Measurements from ENCODE around the gene DCAF11. TPM values are rescaled to one million over a fixed set of nuclear protein-coding genes. Genes with fewer than 3 reads are reported as not detected.

Gene DCAF11
- polyA plus RNA-seq, 1 experiment = 29.7 TPM

GRCh38 chr14:24141097-24141880 is 26.7 kb downstream of the DCAF11 start, which contains the start of gene EMC9:
Gene EMC9, minus strand, starts transcription at chr14:24141591. Its CDS starts 287 bp downstream, at chr14:24141304.
- TF ChIP-seq, protein P1, sequence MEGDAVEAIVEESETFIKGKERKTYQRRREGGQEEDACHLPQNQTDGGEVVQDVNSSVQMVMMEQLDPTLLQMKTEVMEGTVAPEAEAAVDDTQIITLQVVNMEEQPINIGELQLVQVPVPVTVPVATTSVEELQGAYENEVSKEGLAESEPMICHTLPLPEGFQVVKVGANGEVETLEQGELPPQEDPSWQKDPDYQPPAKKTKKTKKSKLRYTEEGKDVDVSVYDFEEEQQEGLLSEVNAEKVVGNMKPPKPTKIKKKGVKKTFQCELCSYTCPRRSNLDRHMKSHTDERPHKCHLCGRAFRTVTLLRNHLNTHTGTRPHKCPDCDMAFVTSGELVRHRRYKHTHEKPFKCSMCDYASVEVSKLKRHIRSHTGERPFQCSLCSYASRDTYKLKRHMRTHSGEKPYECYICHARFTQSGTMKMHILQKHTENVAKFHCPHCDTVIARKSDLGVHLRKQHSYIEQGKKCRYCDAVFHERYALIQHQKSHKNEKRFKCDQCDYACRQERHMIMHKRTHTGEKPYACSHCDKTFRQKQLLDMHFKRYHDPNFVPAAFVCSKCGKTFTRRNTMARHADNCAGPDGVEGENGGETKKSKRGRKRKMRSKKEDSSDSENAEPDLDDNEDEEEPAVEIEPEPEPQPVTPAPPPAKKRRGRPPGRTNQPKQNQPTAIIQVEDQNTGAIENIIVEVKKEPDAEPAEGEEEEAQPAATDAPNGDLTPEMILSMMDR (IDR thresholded peaks at IDR 0.05; ENCODE audit: low read depth, low read length) = peak; percentile 48
- POLR2A ChIA-PET = interaction anchor here (0.6 to 1.2 kb wide), 9 partner anchors 20 to 164 kb away, joined by 3 to 12 read pairs (median 3); partner anchors contain the start of genes DCAF11, IRF9, NRL and TINF2
- H3K27me3 ChIP-seq (ENCODE audit: control insufficient read depth, insufficient read depth, low read length) = no peaks in the 10 kb centered on the region
- DNase-seq (ENCODE audit: low read depth, low spot score) = peak; percentile 97
- H3K4me3 ChIP-seq (ENCODE audit: low read depth, low read length) = peak within 1 kb of the TSS; percentile 95
- no peaks in the 10 kb centered on the region for H3K9me3 ChIP-seq (ENCODE audit: control insufficient read depth, insufficient read depth, low read length)
- peak within 1 kb of the TSS; percentile 81 for H3K27ac ChIP-seq (ENCODE audit: low read depth, low read length)
- CTCF ChIA-PET = interaction anchor here (0.5 to 1.3 kb wide), 10 partner anchors 20 to 1827 kb away, joined by 3 to 5 read pairs (median 4); partner anchors contain the start of gene IRF9

DNA sequence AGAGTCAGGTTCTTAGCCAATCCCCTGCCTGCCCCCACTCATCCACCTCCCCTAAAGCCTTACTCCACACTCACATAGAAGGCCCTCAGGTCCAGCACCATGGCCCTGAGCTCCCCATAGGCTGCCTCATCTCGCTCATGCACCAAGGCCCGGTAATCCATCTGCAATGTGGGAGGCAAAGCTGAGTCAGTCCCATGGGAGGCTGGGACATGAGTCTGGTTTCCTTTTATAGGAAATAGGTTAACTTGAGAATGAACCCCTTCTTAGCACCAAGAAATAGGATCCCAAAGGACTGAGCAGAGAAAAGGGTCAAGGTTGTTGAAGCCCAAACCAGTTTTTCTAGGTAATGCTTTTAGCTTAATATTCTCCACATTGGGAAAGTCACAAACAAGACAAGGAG is 28.9 kb downstream of the DCAF11 start:
- Histone ChIP-seq H3K27me3 (ENCODE audit: control insufficient read depth, insufficient read depth, low read length) (no peaks in the 10 kb centered on the region), H3K27ac (ENCODE audit: low read depth, low read length) (no peak overlapping the region), H3K4me3 (ENCODE audit: low read depth, low read length) (no peak overlapping the region), H3K9me3 (ENCODE audit: control insufficient read depth, insufficient read depth, low read length) (peaks cover 3% of the 10 kb centered on the region; the same call in 1 of the 2 replicates)
- no peak for DNase-seq (ENCODE audit: low read depth, low spot score)
- ChIA-PET CTCF (interaction anchor here (1.3 kb wide), 1 partner anchor 18 kb away, joined by 3 read pairs; the partner anchor contains the start of gene IRF9), POLR2A (interaction anchor here (0.9 kb wide), 1 partner anchor 52 kb away, joined by 3 read pairs; the partner anchor contains the start of gene TM9SF1)
- TF ChIP-seq, protein P1 (IDR thresholded peaks at IDR 0.05; ENCODE audit: low read depth, low read length) = no peak

- ChIA-PET CTCF (interaction anchor here (4.7 kb wide), 1 partner anchor 16 kb away, joined by 54 read pairs; the partner anchor contains the start of gene IRF9), POLR2A (no interaction called here)
- DNase-seq (ENCODE audit: low read depth, low spot score) = no peak
- TF ChIP-seq, protein P1 (IDR thresholded peaks at IDR 0.05; ENCODE audit: low read depth, low read length) = no peak
- no peaks in the 10 kb centered on the region for H3K27me3 ChIP-seq (ENCODE audit: control insufficient read depth, insufficient read depth, low read length)
- no peak overlapping the region for H3K27ac ChIP-seq (ENCODE audit: low read depth, low read length)
- no peak overlapping the region for H3K4me3 ChIP-seq (ENCODE audit: low read depth, low read length)
- H3K9me3 ChIP-seq (ENCODE audit: control insufficient read depth, insufficient read depth, low read length) = peaks cover 3% of the 10 kb centered on the region; the same call in 1 of the 2 replicates
These were observed 29.9 kb downstream of the DCAF11 start for GRCh38 chr14:24144451-24144850.

DNA sequence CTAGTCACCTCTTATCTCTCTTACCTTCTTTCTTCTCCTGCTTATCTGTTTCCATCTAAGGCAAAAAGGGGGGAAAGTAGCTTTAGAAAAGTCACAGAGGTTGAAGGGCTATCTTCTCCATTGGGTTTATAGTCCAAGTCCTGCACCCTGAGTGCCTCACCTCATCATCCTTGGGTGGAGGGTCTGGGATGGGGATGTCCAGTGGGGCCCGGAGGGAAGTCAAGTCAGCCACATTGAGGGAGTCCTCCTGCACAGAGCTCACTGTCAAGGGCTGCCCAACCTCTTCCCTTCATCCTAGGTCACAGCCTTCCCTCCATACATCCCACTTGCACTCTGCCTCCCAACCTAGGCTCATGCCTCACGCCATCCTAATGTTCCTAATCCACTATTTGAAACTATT is 30.6 kb downstream of the DCAF11 start:
- DNase-seq (ENCODE audit: low read depth, low spot score) = no peak
- TF ChIP-seq, protein P1 (IDR thresholded peaks at IDR 0.05; ENCODE audit: low read depth, low read length) = no peak
- ChIA-PET CTCF (interaction anchor here (0.9 to 4.7 kb wide), 5 partner anchors 8 to 1076 kb away, joined by 3 to 54 read pairs (median 3); partner anchors contain the start of genes IRF9 and TINF2), POLR2A (no interaction called here)
- Histone ChIP-seq H3K9me3 (ENCODE audit: control insufficient read depth, insufficient read depth, low read length) (peaks cover 3% of the 10 kb centered on the region; the same call in 1 of the 2 replicates), H3K4me3 (ENCODE audit: low read depth, low read length) (peak overlapping the region; percentile 72), H3K27ac (ENCODE audit: low read depth, low read length) (no peak overlapping the region), H3K27me3 (ENCODE audit: control insufficient read depth, insufficient read depth, low read length) (no peaks in the 10 kb centered on the region)
